Right atrium auricular region (tissue), 2 donors: Measurements from ENCODE around the gene ZNF408. TPM values are rescaled to one million over a fixed set of nuclear protein-coding genes. Genes with fewer than 3 reads are reported as not detected.

Source experiments
- DNase-seq: peaks from one replicate; pipeline ENCODE4 v3.0.0-alpha.2; 2019; ENCODE audit warnings: low spot score
- H3K27ac ChIP-seq, 2 donors: fragments of 200-600 bp; sonication (generic); 1 replicate in 1 of 2; 2 replicates in 1 of 2; pipeline ENCODE4 v1.5.1; 2016 to 2019
- H3K27me3 ChIP-seq, 2 donors: fragments of 200-600 bp; sonication (generic); one replicate each; pipeline versions ENCODE4 v1.5.1 to v1.6.0; 2017 to 2019
- H3K36me3 ChIP-seq: fragments of 200-600 bp; sonication (generic); one replicate; pipeline ENCODE4 v1.5.1; 2016
- H3K4me1 ChIP-seq, 2 donors: fragments of 200-600 bp; sonication (generic); one replicate each; pipeline versions ENCODE4 v1.5.1 to v1.6.0; 2017 to 2019
- H3K4me3 ChIP-seq, 2 donors: fragments of 200-600 bp; sonication (generic); 1 replicate in 1 of 2; 2 replicates in 1 of 2; pipeline ENCODE4 v1.5.1; 2017 to 2019; ENCODE audit warnings: mild to moderate bottlenecking in 1 of 2, moderate library complexity in 1 of 2
- H3K9me3 ChIP-seq, 2 donors: fragments of 200-600 bp; sonication (generic); one replicate each; pipeline ENCODE4 v1.5.1; 2019
- total RNA-seq, 2 donors: library from RNA; depleted of rRNA; stranded (reverse); fragments of >200 nt; gene quantifications; one replicate each; pipeline ENCODE4 v1.1.0, GENCODE V29; 2016
- TF ChIP-seq, protein P1 (sequence below), 2 donors: fragments of 200-600 bp; sonication (generic); IDR thresholded peaks; one replicate each; pipeline ENCODE4 v1.5.1; 2019; ENCODE audit warnings: antibody characterized with exemption in 2 of 2

Gene ZNF408
- total RNA-seq, result 1 to 10 TPM; 6.0 to 9.6 TPM

DNA sequence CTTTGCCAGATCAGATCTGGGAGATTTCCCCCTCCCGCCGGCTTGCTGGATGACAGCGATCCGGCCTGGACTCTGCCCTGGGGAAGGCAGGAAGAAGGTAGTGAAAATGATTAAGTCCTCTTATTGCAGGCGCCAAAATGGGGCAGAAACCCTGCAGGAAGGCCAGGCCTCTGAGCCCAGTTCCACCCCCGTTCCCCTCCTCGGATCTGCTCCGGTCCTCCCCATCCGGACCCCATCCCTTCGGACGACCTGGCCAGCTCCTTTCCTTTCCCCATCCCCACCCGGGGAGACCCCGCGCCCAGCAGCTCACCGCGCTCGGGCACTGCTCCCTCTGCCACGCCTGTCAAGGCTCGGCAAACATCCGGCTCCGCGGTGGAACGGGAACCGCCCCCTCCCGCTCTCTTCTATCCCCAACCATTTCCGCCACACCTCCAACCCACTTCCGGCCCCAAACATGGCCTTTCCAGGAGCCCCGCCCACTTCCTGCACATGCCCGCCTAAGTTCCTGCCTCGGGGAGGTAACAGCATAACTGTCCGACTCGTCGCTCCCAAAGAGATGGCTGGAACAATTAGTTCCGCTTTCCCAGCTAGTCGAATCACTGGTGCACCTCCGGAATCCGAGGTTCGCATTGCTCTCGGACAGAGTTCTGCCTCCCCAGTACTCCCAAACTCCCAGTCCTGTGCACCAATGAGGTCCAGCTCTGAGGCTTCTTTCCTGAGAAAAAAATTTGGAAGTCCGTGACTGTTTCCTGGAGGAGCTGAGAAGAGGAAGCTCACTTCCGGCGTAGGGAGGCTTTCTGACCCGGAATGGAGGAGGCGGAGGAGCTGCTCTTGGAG, at the start of gene ZNF408, which contains the start of gene ARHGAP1:
TSS of gene ZNF408 (plus strand) at position 791 of the 837 bp plus-strand sequence. CDS start at position 808, 17 bp downstream.
TSS of gene ARHGAP1 (minus strand) at position 379 of the 837 bp plus-strand sequence. CDS start 4,512 bp downstream, outside the sequence.
- DNase-seq, result peak; percentile 99
- Histone ChIP-seq H3K36me3 (peaks cover 39% of the 10 kb centered on the region), H3K9me3 (no peaks in the 10 kb centered on the region), H3K4me3 (peak within 1 kb of the TSS; percentile 79 to 93), H3K4me1 (peaks cover 0 to 65% of the 10 kb centered on the region in 2 donors), H3K27me3 (no peaks in the 10 kb centered on the region), H3K27ac (peak within 1 kb of the TSS; percentile 94 to 96)
- TF ChIP-seq, protein P1, sequence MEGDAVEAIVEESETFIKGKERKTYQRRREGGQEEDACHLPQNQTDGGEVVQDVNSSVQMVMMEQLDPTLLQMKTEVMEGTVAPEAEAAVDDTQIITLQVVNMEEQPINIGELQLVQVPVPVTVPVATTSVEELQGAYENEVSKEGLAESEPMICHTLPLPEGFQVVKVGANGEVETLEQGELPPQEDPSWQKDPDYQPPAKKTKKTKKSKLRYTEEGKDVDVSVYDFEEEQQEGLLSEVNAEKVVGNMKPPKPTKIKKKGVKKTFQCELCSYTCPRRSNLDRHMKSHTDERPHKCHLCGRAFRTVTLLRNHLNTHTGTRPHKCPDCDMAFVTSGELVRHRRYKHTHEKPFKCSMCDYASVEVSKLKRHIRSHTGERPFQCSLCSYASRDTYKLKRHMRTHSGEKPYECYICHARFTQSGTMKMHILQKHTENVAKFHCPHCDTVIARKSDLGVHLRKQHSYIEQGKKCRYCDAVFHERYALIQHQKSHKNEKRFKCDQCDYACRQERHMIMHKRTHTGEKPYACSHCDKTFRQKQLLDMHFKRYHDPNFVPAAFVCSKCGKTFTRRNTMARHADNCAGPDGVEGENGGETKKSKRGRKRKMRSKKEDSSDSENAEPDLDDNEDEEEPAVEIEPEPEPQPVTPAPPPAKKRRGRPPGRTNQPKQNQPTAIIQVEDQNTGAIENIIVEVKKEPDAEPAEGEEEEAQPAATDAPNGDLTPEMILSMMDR (IDR thresholded peaks at IDR 0.05), result no peak

DNA sequence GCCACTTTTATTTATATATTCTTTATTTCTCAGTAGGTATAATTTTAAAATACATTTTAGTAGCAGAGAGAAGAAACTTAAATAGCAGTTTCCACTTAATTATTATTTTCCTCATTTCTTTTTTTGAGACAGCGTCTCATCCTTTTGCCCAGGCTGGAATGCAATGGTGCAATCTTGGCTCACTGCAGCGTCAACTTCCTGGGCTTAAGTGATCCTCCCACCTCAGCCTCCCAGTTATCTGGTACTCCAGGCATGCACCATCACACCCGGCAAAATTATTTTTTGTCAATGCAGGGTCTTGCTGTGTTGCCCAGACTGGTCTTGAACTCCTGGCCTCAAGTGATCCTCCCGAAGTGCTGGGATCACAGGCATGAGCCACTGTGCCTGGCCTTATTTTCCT, 45.2 kb upstream of the ZNF408 start:
- Histone ChIP-seq H3K4me1 (peaks cover 0 to 28% of the 10 kb centered on the region in 2 donors), H3K27ac (peak overlapping the region in 1 of 2 donors; percentile 70), H3K36me3 (peaks cover 86% of the 10 kb centered on the region), H3K9me3 (no peaks in the 10 kb centered on the region), H3K4me3 (no peak overlapping the region), H3K27me3 (no peaks in the 10 kb centered on the region)
- no peak for DNase-seq
- TF ChIP-seq, protein P1 (IDR thresholded peaks at IDR 0.05), result no peak

DNA sequence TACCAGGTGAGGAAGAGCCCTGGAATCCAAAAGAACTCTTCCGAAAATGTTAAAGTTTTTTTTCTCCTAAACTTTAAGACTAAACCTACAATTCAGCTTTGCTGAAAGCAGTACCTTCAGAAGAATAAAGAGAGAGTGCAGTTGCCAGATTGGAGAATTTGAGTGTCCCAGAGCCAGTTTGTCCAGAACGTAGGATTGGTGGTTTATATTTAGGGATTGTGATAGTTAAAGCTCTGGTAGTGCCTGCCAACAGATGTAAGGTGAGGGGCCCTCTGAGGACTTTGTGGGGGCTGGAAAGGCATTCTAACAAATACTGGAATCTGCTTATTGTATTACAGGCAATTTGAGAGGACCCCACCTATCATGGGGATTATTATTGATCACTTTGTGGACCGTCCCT, 43.6 kb upstream of the ZNF408 start:
- Histone ChIP-seq H3K36me3 (peaks cover 70% of the 10 kb centered on the region), H3K27ac (peak overlapping the region; percentile 42 to 70), H3K27me3 (no peaks in the 10 kb centered on the region), H3K9me3 (no peaks in the 10 kb centered on the region), H3K4me3 (no peak overlapping the region), H3K4me1 (peaks cover 0 to 27% of the 10 kb centered on the region in 2 donors)
- DNase-seq, result no peak
- TF ChIP-seq, protein P1 (IDR thresholded peaks at IDR 0.05), result no peak

DNA sequence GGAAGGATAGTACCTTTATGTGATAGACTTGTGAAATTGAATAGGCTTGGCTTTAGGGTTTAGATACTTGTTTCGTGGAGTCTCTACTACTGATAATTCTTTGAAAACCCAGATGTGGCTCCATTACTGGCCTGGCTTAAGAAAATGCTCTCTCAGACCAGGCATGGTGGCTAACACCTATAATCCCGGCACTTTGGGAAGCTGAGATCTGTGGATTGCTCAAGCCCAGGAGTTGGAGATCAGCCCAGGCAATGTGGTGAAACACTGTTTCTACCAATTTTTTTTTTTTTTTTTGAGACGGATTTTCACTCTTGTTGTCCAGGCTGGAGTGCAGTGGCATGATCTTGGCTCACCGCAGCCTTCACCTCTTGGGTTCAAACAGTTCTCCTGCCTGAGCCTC, 42.6 kb upstream of the ZNF408 start:
- TF ChIP-seq, protein P1 (IDR thresholded peaks at IDR 0.05), result no peak

DNA sequence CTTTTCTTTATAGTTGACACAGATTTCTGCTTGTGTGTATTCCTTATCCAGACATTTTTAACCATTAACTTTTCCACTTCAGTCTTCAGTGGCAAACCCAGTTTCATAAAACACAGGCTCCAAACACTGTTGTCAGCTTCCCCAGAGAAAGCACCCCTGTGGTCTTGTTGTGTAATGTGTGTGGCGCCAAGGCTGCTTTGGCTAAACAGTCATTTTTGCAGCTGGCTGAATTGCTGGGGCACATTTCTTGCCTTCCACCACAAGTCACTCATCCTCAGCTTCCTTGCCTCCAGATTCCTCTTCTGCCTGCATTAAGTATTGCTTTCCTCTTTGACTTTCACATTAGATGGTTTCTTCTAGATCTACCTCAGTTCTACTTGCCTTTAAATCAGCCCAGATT, 40.9 kb upstream of the ZNF408 start:
- H3K9me3 ChIP-seq, result no peaks in the 10 kb centered on the region
- H3K27me3 ChIP-seq, result no peaks in the 10 kb centered on the region
- peaks cover 0 to 43% of the 10 kb centered on the region in 2 donors for H3K4me1 ChIP-seq
- TF ChIP-seq, protein P1 (IDR thresholded peaks at IDR 0.05), result no peak
- peaks cover 52% of the 10 kb centered on the region for H3K36me3 ChIP-seq
- H3K4me3 ChIP-seq, result no peak overlapping the region
- H3K27ac ChIP-seq, result peak overlapping the region; percentile 46 to 70
- DNase-seq, result peak; percentile 85

More for the DNA sequence above, 42.6 kb upstream of the ZNF408 start:
- Histone ChIP-seq H3K27me3 (no peaks in the 10 kb centered on the region), H3K9me3 (no peaks in the 10 kb centered on the region), H3K4me1 (peaks cover 0 to 27% of the 10 kb centered on the region in 2 donors), H3K36me3 (peaks cover 61% of the 10 kb centered on the region), H3K27ac (peak overlapping the region; percentile 57 to 70), H3K4me3 (no peak overlapping the region)
- DNase-seq, result no peak
